GM12878 (cell line): ENCODE data around the gene AJM1. TPM values are rescaled to one million over a fixed set of nuclear protein-coding genes. Genes with fewer than 3 reads are reported as not detected.

ENCODE experiments used
- ATAC-seq: fragments of 200-7000 bp; cut with Tn5 transposase; 3 replicates; pipeline ENCODE4 v1.9.1; 2020; ENCODE audit warnings: mild to moderate bottlenecking, moderate library complexity
- BruUV-seq: library from RNA; stranded (reverse); fragments of 400-500 nt; replicated peaks from 2 replicates; lab custom pipeline; 2021; lab: Mats Ljungman, UMichigan
- CTCF ChIA-PET: fragments of 300-600 bp; sonication (Branson Sonifier 250); formaldehyde crosslinking; extraction: SDS; loops from one replicate; lab custom pipeline; 2021; ENCODE audit warnings: inconsistent platforms; lab: Yijun Ruan, JAX
- POLR2A ChIA-PET: fragments of 350-600 bp; formaldehyde crosslinking; extraction: SDS; loops from one replicate; lab custom pipeline; 2021; ENCODE audit warnings: inconsistent platforms; lab: Charles Lee
- RAD21 ChIA-PET: fragments of 300-600 bp; sonication (Branson Sonifier 250); formaldehyde crosslinking; loops from one replicate; lab custom pipeline; 2023; ENCODE audit warnings: antibody characterized with exemption; ENCODE audit not compliant: unreplicated experiment; lab: Charles Lee
- SMC1A ChIA-PET: fragments of 300-600 bp; sonication (Branson Sonifier 250); formaldehyde crosslinking; loops from one replicate; lab custom pipeline; 2023; ENCODE audit not compliant: unreplicated experiment, uncharacterized antibody; lab: Charles Lee
- DNase-seq: peaks from one replicate; pipeline ENCODE4 v3.0.0-alpha.2; 2011; ENCODE audit warnings: low read depth, low spot score
- FAIRE-seq: peaks from 3 replicates; lab custom pipeline; 2011; peaks lifted over from hg19 to GRCh38; lab: Jason Lieb, UNC
- H2AFZ ChIP-seq: 2 replicates; pipeline ENCODE4 v1.6.0; 2011; ENCODE audit warnings: low read depth, low read length, control low read depth; ENCODE audit not compliant: control insufficient read depth
- H3K27ac ChIP-seq: 2 replicates; pipeline ENCODE4 v1.5.1; 2011; ENCODE audit warnings: control low read depth; ENCODE audit not compliant: control insufficient read depth, insufficient read depth
- H3K27me3 ChIP-seq, 2 experiments: replicated peaks in 1 of 2; 2 replicates each; pipeline versions ENCODE4 v1.6.0 to v1.6.1; 2011; ENCODE audit warnings: low read length in 1 of 2; ENCODE audit not compliant: control insufficient read depth in 2 of 2, insufficient read depth in 2 of 2
- H3K36me3 ChIP-seq, 2 experiments: 2 replicates each; pipeline ENCODE4 v1.5.1; 2011; ENCODE audit warnings: low read length in 1 of 2; ENCODE audit not compliant: control insufficient read depth in 2 of 2, insufficient read depth in 2 of 2
- H3K4me1 ChIP-seq: 2 replicates; pipeline ENCODE4 v1.6.1; 2011; ENCODE audit warnings: mild to moderate bottlenecking, low read length, moderate library complexity, mixed read lengths; ENCODE audit not compliant: control insufficient read depth, insufficient read depth
- H3K4me2 ChIP-seq: 2 replicates; pipeline ENCODE4 v1.6.0; 2011; ENCODE audit warnings: control low read depth; ENCODE audit not compliant: control insufficient read depth, insufficient read depth
- H3K4me3 ChIP-seq: fragments of 200-600 bp; sonication (generic); 2 replicates; pipeline ENCODE4 v1.5.1; 2016
- H3K79me2 ChIP-seq: 2 replicates; pipeline ENCODE4 v1.6.0; 2011; ENCODE audit warnings: low read length; ENCODE audit not compliant: control insufficient read depth, insufficient read depth
- H3K9ac ChIP-seq: 2 replicates; pipeline ENCODE4 v1.8.0; 2011; ENCODE audit warnings: low read length, control low read depth, mixed read lengths; ENCODE audit not compliant: control insufficient read depth, insufficient read depth
- H3K9me3 ChIP-seq: replicated peaks from 3 replicates; pipeline ENCODE4 v1.5.1; 2011; ENCODE audit warnings: mild to moderate bottlenecking, low read length; ENCODE audit not compliant: control insufficient read depth, insufficient read depth
- H4K20me1 ChIP-seq: 2 replicates; pipeline ENCODE4 v1.6.0; 2011; ENCODE audit not compliant: control insufficient read depth, insufficient read depth
- GATAD2B ChIP-seq: fragments of 450-650 bp; conservative IDR thresholded peaks from 2 replicates; pipeline ENCODE4 v1.6.1; 2017; ENCODE audit warnings: low read depth, mild to moderate bottlenecking, moderate library complexity
- JUND ChIP-seq: IDR thresholded peaks from 2 replicates; pipeline ENCODE4 v1.6.1; 2012; ENCODE audit warnings: low read depth, mild to moderate bottlenecking, low read length, improper control_type of control experiment, moderate library complexity
- LARP7 ChIP-seq: fragments of 450-650 bp; IDR thresholded peaks from 2 replicates; pipeline ENCODE4 v1.6.1; 2017; ENCODE audit warnings: mild to moderate bottlenecking
- POLR2A ChIP-seq: IDR thresholded peaks from 2 replicates; pipeline ENCODE4 v1.6.1; 2011; ENCODE audit warnings: low read depth, mild to moderate bottlenecking, low read length
- SKIL ChIP-seq: fragments of 450-650 bp; IDR thresholded peaks from 2 replicates; pipeline ENCODE4 v1.6.1; 2017; ENCODE audit warnings: mild to moderate bottlenecking, low read depth, inconsistent platforms; ENCODE audit not compliant: poor library complexity, severe bottlenecking
- WGBS: methylation state at CpG from one replicate; pipeline ENCODE4 v1.1.6; 2016; ENCODE audit warnings: low lambda C conversion rate; ENCODE audit not compliant: insufficient replicate concordance, insufficient coverage; ENCODE audit errors: missing lambda C conversion rate; 5-methylcytosine and 5-hydroxymethylcytosine counted together
- in situ Hi-C: fragments of 300-500 bp; cut with MboI; formaldehyde crosslinking; loops from 9 replicates; pipeline ENCODE4 v1.14.3; 2018; ENCODE audit warnings: mixed read lengths
- intact Hi-C: fragments of 100-400 bp; cut with micrococcal nuclease; formaldehyde crosslinking; loops from one replicate; pipeline ENCODE4 v1.14.2; 2022; ENCODE audit not compliant: unreplicated experiment
- polyA plus RNA-seq, 11 experiments: library from polyadenylated mRNA; depleted of rRNA in 4 of 11; unstranded in 6 of 11; stranded (reverse) in 5 of 11; fragments of >200 nt; fragmentation: Nextera tagmentation in 4 of 11; fragmentation: Illumina TruSeq in 1 of 11; extraction: Ambion mirVana in 4 of 11; extraction: Trizol in 1 of 11; gene quantifications; 1 replicate in 1 of 11; 2 replicates in 10 of 11; pipeline versions ENCODE4 v1.2.1 to v1.2.3, GENCODE V29; 2011 to 2016; ENCODE audit warnings: inconsistent platforms in 2 of 11, missing spikeins in 2 of 11, low read depth in 1 of 11
- total RNA-seq, 4 experiments: library from RNA; depleted of rRNA in 3 of 4; stranded (reverse); fragments of >200 nt in 3 of 4; fragmentation: Illumina TruSeq in 1 of 4; extraction: Trizol in 1 of 4; gene quantifications; 2 replicates each; pipeline versions ENCODE4 v1.2.1 to v1.2.3, GENCODE V29; 2013 to 2021

The AJM1 gene
- total and polyA plus RNA-seq, 10 of the 15 experiments (the other 5 are each of a cell fraction or from before 2014, with no cell fraction given): 0.06 to 2.5 (median 1.0) TPM; not detected in 2

GRCh38 chr9:136846376-136847087 is 4.3 kb downstream of the AJM1 start:
- POLR2A ChIA-PET: no interaction called here
- Histone ChIP-seq H3K9ac (no peak overlapping the region), H3K4me2 (no peak overlapping the region), H3K9me3 (peaks cover 4% of the 10 kb centered on the region; the same call in 1 of the 3 replicates), H3K4me1 (peaks cover 13% of the 10 kb centered on the region), H3K4me3 (no peak overlapping the region), H3K27ac (no peak overlapping the region), H3K79me2 (peaks cover 10% of the 10 kb centered on the region; the same call in 1 of the 2 replicates), H4K20me1 (no peaks in the 10 kb centered on the region; the same call in 1 of the 2 replicates), H3K27me3 (no peaks in the 10 kb centered on the region; a peak in 1 of 4 replicates), H3K36me3 (peaks cover 4 to 8% of the 10 kb centered on the region in 2 experiments; a peak in 3 of 4 replicates), H2AFZ (no peak overlapping the region)
- BruUV-seq: no TSS peak
- SMC1A ChIA-PET: no interaction called here
- 78% methylated on average over 78 of the region's 98 CpGs for WGBS
- in situ Hi-C loops: no loop called here
- no peak for DNase-seq
- FAIRE-seq: no peak
- intact Hi-C loops: loop anchor here (5.0 kb wide), 2 partner anchors 36 to 191 kb away; no protein-coding TSS in a partner anchor
- TF ChIP-seq POLR2A (peak; percentile 53), LARP7 (0 out of 2 replicates have a peak, but pooled peaks have one; percentile 26), JUND (no peak), GATAD2B (0 out of 2 replicates have a peak, but pooled peaks have one; percentile 35), SKIL (no peak)
- RAD21 ChIA-PET: interaction anchor here (1.7 kb wide), 1 partner anchor 40 kb away, joined by 5 read pairs; the partner anchor contains the start of gene TRAF2
- ATAC-seq: no peak
- CTCF ChIA-PET: interaction anchor here (1.8 to 2.2 kb wide), 2 partner anchors 40 to 53 kb away, joined by 4 to 7 read pairs; partner anchors contain the start of gene TRAF2
